Ovary (tissue), 3 donors: ENCODE results near the gene TEX51.

Experiments
- EP300 ChIP-seq: sonication (generic); formaldehyde crosslinking; IDR thresholded peaks from one replicate; pipeline ENCODE4 v1.6.1; 2017; ENCODE audit warnings: antibody characterized with exemption
- POLR2A ChIP-seq: fragments of 450-650 bp; IDR thresholded peaks from one replicate; pipeline ENCODE4 v1.6.1; 2017; ENCODE audit warnings: antibody characterized with exemption, mild to moderate bottlenecking, moderate library complexity
- TF ChIP-seq, protein P1 (sequence below), 3 donors: fragments of 450-650 bp in 2 of 3; fragments of 200-600 bp in 1 of 3; IDR thresholded peaks; one replicate each; pipeline versions ENCODE4 v1.5.1 to v1.8.0; 2016 to 2022; ENCODE audit warnings: antibody characterized with exemption in 3 of 3, mild to moderate bottlenecking in 1 of 3
- donor health status: DM: no; HTN: no; CAD: no.

- TF ChIP-seq, protein P1, sequence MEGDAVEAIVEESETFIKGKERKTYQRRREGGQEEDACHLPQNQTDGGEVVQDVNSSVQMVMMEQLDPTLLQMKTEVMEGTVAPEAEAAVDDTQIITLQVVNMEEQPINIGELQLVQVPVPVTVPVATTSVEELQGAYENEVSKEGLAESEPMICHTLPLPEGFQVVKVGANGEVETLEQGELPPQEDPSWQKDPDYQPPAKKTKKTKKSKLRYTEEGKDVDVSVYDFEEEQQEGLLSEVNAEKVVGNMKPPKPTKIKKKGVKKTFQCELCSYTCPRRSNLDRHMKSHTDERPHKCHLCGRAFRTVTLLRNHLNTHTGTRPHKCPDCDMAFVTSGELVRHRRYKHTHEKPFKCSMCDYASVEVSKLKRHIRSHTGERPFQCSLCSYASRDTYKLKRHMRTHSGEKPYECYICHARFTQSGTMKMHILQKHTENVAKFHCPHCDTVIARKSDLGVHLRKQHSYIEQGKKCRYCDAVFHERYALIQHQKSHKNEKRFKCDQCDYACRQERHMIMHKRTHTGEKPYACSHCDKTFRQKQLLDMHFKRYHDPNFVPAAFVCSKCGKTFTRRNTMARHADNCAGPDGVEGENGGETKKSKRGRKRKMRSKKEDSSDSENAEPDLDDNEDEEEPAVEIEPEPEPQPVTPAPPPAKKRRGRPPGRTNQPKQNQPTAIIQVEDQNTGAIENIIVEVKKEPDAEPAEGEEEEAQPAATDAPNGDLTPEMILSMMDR (IDR thresholded peaks at IDR 0.05): no peak
- TF ChIP-seq POLR2A (no peak), EP300 (no peak)
Measured at GRCh38 chr2:126907671-126908070, 9.0 kb downstream of the TEX51 start.
